Uterus (tissue), 2 donors: Measurements from ENCODE around the gene PPP2R2B.

ENCODE experiments used
- CTCF ChIP-seq, 4 experiments: fragments of 200-600 bp in 2 of 4; fragments of 450-650 bp in 2 of 4; sonication (generic) in 2 of 4; IDR thresholded peaks; one replicate each; pipeline ENCODE4 v1.5.1; 2016 to 2019; ENCODE audit warnings: antibody characterized with exemption in 4 of 4, mild to moderate bottlenecking in 2 of 4, moderate library complexity in 1 of 4
- POLR2A ChIP-seq, 2 donors: fragments of 450-650 bp; IDR thresholded peaks; one replicate each; pipeline ENCODE4 v1.6.1; 2016; ENCODE audit warnings: antibody characterized with exemption in 2 of 2, mild to moderate bottlenecking in 1 of 2, moderate library complexity in 1 of 2

- TF ChIP-seq CTCF (IDR thresholded peaks at IDR 0.05), result no peak
- TF ChIP-seq POLR2A (IDR thresholded peaks at IDR 0.05), result no peak
Observed at GRCh38 chr5:146697211-146697610, 181.3 kb downstream of the PPP2R2B start.
